ENCODE measurements around the gene ABCB8. TPM values are rescaled to one million over a fixed set of nuclear protein-coding genes. Genes with fewer than 3 reads are reported as not detected.

Gene ABCB8
- total and polyA plus RNA-seq, 2 of the 8 experiments (the other 6 are each of a cell fraction or from before 2014, with no cell fraction given): 17.7 to 27.0 TPM

DNA sequence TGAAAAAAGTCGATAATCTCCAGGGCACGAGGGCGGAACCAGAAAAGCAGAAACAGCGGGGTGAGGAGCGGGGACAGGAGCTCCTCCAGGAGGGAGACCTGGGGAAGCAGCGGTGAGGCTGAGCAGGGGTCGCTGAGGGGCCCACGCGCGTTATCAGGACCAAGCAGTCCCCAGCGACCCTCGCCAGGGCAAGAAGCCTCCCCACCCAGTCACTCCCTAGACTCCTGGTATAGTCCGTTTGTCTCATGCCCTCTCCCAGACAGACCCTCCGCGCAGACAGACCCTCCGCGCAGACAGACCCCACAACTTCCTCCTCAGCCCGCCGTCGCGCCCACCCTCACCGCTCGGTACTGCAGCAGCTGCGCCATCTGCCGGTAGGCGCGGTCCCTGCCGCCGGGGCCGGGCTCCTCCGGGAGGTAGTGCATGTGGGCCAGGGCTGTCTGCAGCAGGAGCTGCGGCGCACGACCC lies 10.3 kb upstream of the ABCB8 start (continued):
- TF ChIP-seq, protein P1, sequence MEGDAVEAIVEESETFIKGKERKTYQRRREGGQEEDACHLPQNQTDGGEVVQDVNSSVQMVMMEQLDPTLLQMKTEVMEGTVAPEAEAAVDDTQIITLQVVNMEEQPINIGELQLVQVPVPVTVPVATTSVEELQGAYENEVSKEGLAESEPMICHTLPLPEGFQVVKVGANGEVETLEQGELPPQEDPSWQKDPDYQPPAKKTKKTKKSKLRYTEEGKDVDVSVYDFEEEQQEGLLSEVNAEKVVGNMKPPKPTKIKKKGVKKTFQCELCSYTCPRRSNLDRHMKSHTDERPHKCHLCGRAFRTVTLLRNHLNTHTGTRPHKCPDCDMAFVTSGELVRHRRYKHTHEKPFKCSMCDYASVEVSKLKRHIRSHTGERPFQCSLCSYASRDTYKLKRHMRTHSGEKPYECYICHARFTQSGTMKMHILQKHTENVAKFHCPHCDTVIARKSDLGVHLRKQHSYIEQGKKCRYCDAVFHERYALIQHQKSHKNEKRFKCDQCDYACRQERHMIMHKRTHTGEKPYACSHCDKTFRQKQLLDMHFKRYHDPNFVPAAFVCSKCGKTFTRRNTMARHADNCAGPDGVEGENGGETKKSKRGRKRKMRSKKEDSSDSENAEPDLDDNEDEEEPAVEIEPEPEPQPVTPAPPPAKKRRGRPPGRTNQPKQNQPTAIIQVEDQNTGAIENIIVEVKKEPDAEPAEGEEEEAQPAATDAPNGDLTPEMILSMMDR (IDR thresholded peaks at IDR 0.05; ENCODE audit: control extremely low read depth in 1 of 3, insufficient read depth in 1 of 3, low read depth in 1 of 3, low read length in 3 of 3): peak in 2 of 3 experiments; percentile 95 to 97; a peak in 3 of 4 replicates
- no peak for TF ChIP-seq SAP30 (IDR thresholded peaks at IDR 0.05; ENCODE audit: insufficient read depth, insufficient replicate concordance, low read length)
- no peak for TF ChIP-seq POLR2A (IDR thresholded peaks at IDR 0.05; ENCODE audit: control extremely low read depth in 1 of 2, low read depth in 2 of 2, low read length in 2 of 2)
- TF ChIP-seq, protein P2, sequence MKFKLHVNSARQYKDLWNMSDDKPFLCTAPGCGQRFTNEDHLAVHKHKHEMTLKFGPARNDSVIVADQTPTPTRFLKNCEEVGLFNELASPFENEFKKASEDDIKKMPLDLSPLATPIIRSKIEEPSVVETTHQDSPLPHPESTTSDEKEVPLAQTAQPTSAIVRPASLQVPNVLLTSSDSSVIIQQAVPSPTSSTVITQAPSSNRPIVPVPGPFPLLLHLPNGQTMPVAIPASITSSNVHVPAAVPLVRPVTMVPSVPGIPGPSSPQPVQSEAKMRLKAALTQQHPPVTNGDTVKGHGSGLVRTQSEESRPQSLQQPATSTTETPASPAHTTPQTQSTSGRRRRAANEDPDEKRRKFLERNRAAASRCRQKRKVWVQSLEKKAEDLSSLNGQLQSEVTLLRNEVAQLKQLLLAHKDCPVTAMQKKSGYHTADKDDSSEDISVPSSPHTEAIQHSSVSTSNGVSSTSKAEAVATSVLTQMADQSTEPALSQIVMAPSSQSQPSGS (IDR thresholded peaks at IDR 0.05; ENCODE audit: low read length): no peak
- no peak for TF ChIP-seq RXRA (IDR thresholded peaks at IDR 0.05; ENCODE audit: insufficient read depth, low read depth, low read length)
- 0 out of 2 replicates have a peak, but pooled peaks have one; percentile 58 for TF ChIP-seq TCF12 (IDR thresholded peaks at IDR 0.05; ENCODE audit: low read depth, low read length)
- TF ChIP-seq RAD21 (IDR thresholded peaks at IDR 0.05 in 1 of 2, conservative IDR thresholded peaks at IDR 0.05 in 1 of 2; ENCODE audit: low read depth in 2 of 2, low read length in 2 of 2): peak; percentile 58 to 72
- TF ChIP-seq CREB1 (IDR thresholded peaks at IDR 0.05): 0 out of 2 replicates have a peak, but pooled peaks have one; percentile 16
- peak; percentile 45 for TF ChIP-seq TAF7 (optimal IDR thresholded peaks at IDR 0.05; ENCODE audit: borderline replicate concordance, low read depth, low read length)
- no peak; the same call in 1 of the 2 replicates for TF ChIP-seq TBP (IDR thresholded peaks at IDR 0.05; ENCODE audit: low read depth, low read length)
- TF ChIP-seq SRF (IDR thresholded peaks at IDR 0.05; ENCODE audit: low read depth, low read length): 0 out of 2 replicates have a peak, but pooled peaks have one; percentile 11
- TF ChIP-seq FOSL1 (IDR thresholded peaks at IDR 0.05; ENCODE audit: insufficient read depth, low read depth, low read length): no peak
- TF ChIP-seq, protein P3, sequence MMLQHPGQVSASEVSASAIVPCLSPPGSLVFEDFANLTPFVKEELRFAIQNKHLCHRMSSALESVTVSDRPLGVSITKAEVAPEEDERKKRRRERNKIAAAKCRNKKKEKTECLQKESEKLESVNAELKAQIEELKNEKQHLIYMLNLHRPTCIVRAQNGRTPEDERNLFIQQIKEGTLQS (IDR thresholded peaks at IDR 0.05; ENCODE audit: insufficient read depth, low read depth, low read length): no peak
- peak; percentile 13 for TF ChIP-seq NANOG (IDR thresholded peaks at IDR 0.05; ENCODE audit: insufficient read depth, low read depth, low read length, poor library complexity, severe bottlenecking)
- TF ChIP-seq TAF1 (IDR thresholded peaks at IDR 0.05; ENCODE audit: low read depth, low read length): peak; percentile 55; the same call in 1 of the 2 replicates
- TF ChIP-seq, protein P4, sequence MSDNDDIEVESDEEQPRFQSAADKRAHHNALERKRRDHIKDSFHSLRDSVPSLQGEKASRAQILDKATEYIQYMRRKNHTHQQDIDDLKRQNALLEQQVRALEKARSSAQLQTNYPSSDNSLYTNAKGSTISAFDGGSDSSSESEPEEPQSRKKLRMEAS (IDR thresholded peaks at IDR 0.05): no peak
- no peak for TF ChIP-seq SUZ12 (IDR thresholded peaks at IDR 0.05; ENCODE audit: low read length)
- no peak for TF ChIP-seq SP1 (IDR thresholded peaks at IDR 0.05; ENCODE audit: low read depth, low read length)
- TF ChIP-seq SIX5 (IDR thresholded peaks at IDR 0.05; ENCODE audit: low read depth, low read length): no peak
- no peak for TF ChIP-seq ZNF274 (IDR thresholded peaks at IDR 0.05; ENCODE audit: borderline replicate concordance, extremely low read depth, low read length)
